GM21619 (cell line): Measurements from ENCODE around the gene WNT1.

Experiments used
- ATAC-seq: cut with Tn5 transposase; IDR thresholded peaks from one replicate; pipeline ENCODE4 v1.9.1; 2021; ENCODE audit not compliant: unreplicated experiment

Gene WNT1

GRCh38 chr12:49026678-49027480, 48.8 kb downstream of the WNT1 start:
- no peak for ATAC-seq

- ATAC-seq = no peak
Observed at GRCh38 chr12:49027846-49028555, 49.9 kb downstream of the WNT1 start.

- no peak for ATAC-seq
Observed at GRCh38 chr12:49028666-49029275, 50.6 kb downstream of the WNT1 start.

GRCh38 chr12:49030119-49030518, 52.0 kb downstream of the WNT1 start:
- no peak for ATAC-seq

GRCh38 chr12:49030714-49031572, 52.8 kb downstream of the WNT1 start:
- no peak for ATAC-seq

GRCh38 chr12:49031573-49032161, 53.5 kb downstream of the WNT1 start:
- no peak for ATAC-seq
